Loucy (cell line): ENCODE data around the gene MYBPC2.

ENCODE experiments used
- CTCF ChIP-seq: fragments of 200-600 bp; sonication (generic); conservative IDR thresholded peaks from 2 replicates; pipeline ENCODE4 v1.5.1; 2014; ENCODE audit warnings: mild to moderate bottlenecking, antibody characterized with exemption, low read length
- EZH2phosphoT487 ChIP-seq: fragments of 200-600 bp; IDR thresholded peaks from 2 replicates; pipeline ENCODE4 v1.6.1; 2018; ENCODE audit warnings: antibody characterized with exemption, mild to moderate bottlenecking, moderate library complexity, borderline replicate concordance

GRCh38 chr19:50475101-50475568 lies 42.4 kb downstream of the MYBPC2 start:
- TF ChIP-seq CTCF: no peak
- TF ChIP-seq EZH2phosphoT487: no peak
